ENCODE data around the gene TCF7L1.
"Not testable (repeated sequence)": the region's sequence is repeated elsewhere in the genome, so short reads cannot be mapped to it uniquely, and the experiment has no call there.

The TCF7L1 gene

GRCh38 chr2:85310330-85310729, 177.1 kb downstream of the TCF7L1 start:
- Mint-ChIP-seq H3K4me1 (peaks cover 28% of the 10 kb centered on the region), H3K9me3 (no peaks in the 10 kb centered on the region), H3K36me3 (peaks cover 6% of the 10 kb centered on the region), H3K4me3 (peak overlapping the region; percentile 81), H3K27me3 (peaks cover 3% of the 10 kb centered on the region), H3K27ac (peak overlapping the region; percentile 76)
- ATAC-seq (ENCODE audit: low read depth) (no peak), DNase-seq (ENCODE audit: low spot score in 2 of 2) (no peak)

- Mint-ChIP-seq H3K27ac (no peak overlapping the region), H3K36me3 (peaks cover 12% of the 10 kb centered on the region), H3K4me3 (no peak overlapping the region), H3K27me3 (peaks cover 1% of the 10 kb centered on the region), H3K9me3 (no peaks in the 10 kb centered on the region), H3K4me1 (peaks cover 31% of the 10 kb centered on the region)
- ATAC-seq (ENCODE audit: low read depth) (no peak), DNase-seq (ENCODE audit: low spot score in 2 of 2) (no peak)
Measured at GRCh38 chr2:85312404-85312803, 179.2 kb downstream of the TCF7L1 start.

- no peaks in the 10 kb centered on the region for H3K9me3 Mint-ChIP-seq
- H3K4me3 Mint-ChIP-seq, result no peak overlapping the region
- peak overlapping the region; percentile 76 for H3K27ac Mint-ChIP-seq
- DNase-seq (ENCODE audit: low spot score in 2 of 2) (no peak), ATAC-seq (ENCODE audit: low read depth) (no peak)
- H3K4me1 Mint-ChIP-seq, result peaks cover 27% of the 10 kb centered on the region
- peaks cover 25% of the 10 kb centered on the region for H3K36me3 Mint-ChIP-seq
- H3K27me3 Mint-ChIP-seq, result no peaks in the 10 kb centered on the region
Measured at GRCh38 chr2:85314884-85315242, 181.7 kb downstream of the TCF7L1 start.

GRCh38 chr2:85315921-85316320, 182.7 kb downstream of the TCF7L1 start:
- peaks cover 33% of the 10 kb centered on the region for H3K36me3 Mint-ChIP-seq
- not testable (repeated sequence) for H3K4me3 Mint-ChIP-seq; DNase-seq (ENCODE audit: low spot score in 2 of 2); H3K27me3 Mint-ChIP-seq; H3K27ac Mint-ChIP-seq; ATAC-seq (ENCODE audit: low read depth); H3K9me3 Mint-ChIP-seq
- peaks cover 33% of the 10 kb centered on the region for H3K4me1 Mint-ChIP-seq

GRCh38 chr2:85318222-85319074, 185.3 kb downstream of the TCF7L1 start:
- Mint-ChIP-seq H3K27ac (peak overlapping the region; percentile 68), H3K27me3 (no peaks in the 10 kb centered on the region), H3K9me3 (no peaks in the 10 kb centered on the region), H3K4me3 (no peak overlapping the region), H3K4me1 (peaks cover 46% of the 10 kb centered on the region), H3K36me3 (peaks cover 46% of the 10 kb centered on the region)
- DNase-seq (ENCODE audit: low spot score in 2 of 2) (no peak), ATAC-seq (ENCODE audit: low read depth) (peak; percentile 29)

- no peak overlapping the region for H3K4me3 Mint-ChIP-seq
- DNase-seq (ENCODE audit: low spot score in 2 of 2) (no peak), ATAC-seq (ENCODE audit: low read depth) (no peak)
- H3K4me1 Mint-ChIP-seq, result peaks cover 46% of the 10 kb centered on the region
- H3K9me3 Mint-ChIP-seq, result no peaks in the 10 kb centered on the region
- H3K27me3 Mint-ChIP-seq, result no peaks in the 10 kb centered on the region
- H3K36me3 Mint-ChIP-seq, result peaks cover 46% of the 10 kb centered on the region
- H3K27ac Mint-ChIP-seq, result peak overlapping the region; percentile 29
Measured at GRCh38 chr2:85319796-85320195, 186.6 kb downstream of the TCF7L1 start.

GRCh38 chr2:85323351-85323987, 190.3 kb downstream of the TCF7L1 start:
- ATAC-seq (ENCODE audit: low read depth) (no peak), DNase-seq (ENCODE audit: low spot score in 2 of 2) (no peak)
- H3K4me1 Mint-ChIP-seq, result peaks cover 63% of the 10 kb centered on the region
- peaks cover 51% of the 10 kb centered on the region for H3K36me3 Mint-ChIP-seq
- no peak overlapping the region for H3K27ac Mint-ChIP-seq
- H3K4me3 Mint-ChIP-seq, result peak overlapping the region; percentile 50
- H3K27me3 Mint-ChIP-seq, result no peaks in the 10 kb centered on the region
- H3K9me3 Mint-ChIP-seq, result no peaks in the 10 kb centered on the region

- not testable (repeated sequence) for H3K9me3 Mint-ChIP-seq; H3K27ac Mint-ChIP-seq; H3K27me3 Mint-ChIP-seq; DNase-seq (ENCODE audit: low spot score in 2 of 2); ATAC-seq (ENCODE audit: low read depth)
- Mint-ChIP-seq H3K4me3 (peak overlapping the region; percentile 50), H3K36me3 (peaks cover 46% of the 10 kb centered on the region), H3K4me1 (peaks cover 61% of the 10 kb centered on the region)
Measured at GRCh38 chr2:85323988-85324367, 190.8 kb downstream of the TCF7L1 start.

GRCh38 chr2:85324639-85325465, 191.7 kb downstream of the TCF7L1 start:
- DNase-seq (ENCODE audit: low spot score in 2 of 2) (no peak), ATAC-seq (ENCODE audit: low read depth) (no peak)
- Mint-ChIP-seq H3K27ac (peak overlapping the region; percentile 35), H3K4me1 (peaks cover 60% of the 10 kb centered on the region), H3K9me3 (no peaks in the 10 kb centered on the region), H3K27me3 (no peaks in the 10 kb centered on the region), H3K36me3 (peaks cover 41% of the 10 kb centered on the region), H3K4me3 (peak overlapping the region; percentile 98)

GRCh38 chr2:85325466-85325811, 192.2 kb downstream of the TCF7L1 start:
- Mint-ChIP-seq H3K4me3 (peak overlapping the region; percentile 98), H3K27ac (peak overlapping the region; percentile 35), H3K4me1 (peaks cover 54% of the 10 kb centered on the region), H3K27me3 (no peaks in the 10 kb centered on the region), H3K9me3 (no peaks in the 10 kb centered on the region), H3K36me3 (peaks cover 36% of the 10 kb centered on the region)
- DNase-seq (ENCODE audit: low spot score in 2 of 2), result no peak
- no peak for ATAC-seq (ENCODE audit: low read depth)

- peak overlapping the region; percentile 98 for H3K4me3 Mint-ChIP-seq
- no peaks in the 10 kb centered on the region for H3K27me3 Mint-ChIP-seq
- H3K9me3 Mint-ChIP-seq, result no peaks in the 10 kb centered on the region
- peaks cover 32% of the 10 kb centered on the region for H3K36me3 Mint-ChIP-seq
- peak; percentile 30 for ATAC-seq (ENCODE audit: low read depth)
- DNase-seq (ENCODE audit: low spot score in 2 of 2), result peak; percentile 40 to 49
- peaks cover 48% of the 10 kb centered on the region for H3K4me1 Mint-ChIP-seq
- peak overlapping the region; percentile 97 for H3K27ac Mint-ChIP-seq
Measured at GRCh38 chr2:85326406-85327159, 193.4 kb downstream of the TCF7L1 start.

- Mint-ChIP-seq H3K27ac (peak overlapping the region; percentile 97), H3K4me3 (peak overlapping the region; percentile 98), H3K4me1 (peaks cover 46% of the 10 kb centered on the region), H3K27me3 (no peaks in the 10 kb centered on the region), H3K9me3 (no peaks in the 10 kb centered on the region), H3K36me3 (peaks cover 28% of the 10 kb centered on the region)
- DNase-seq (ENCODE audit: low spot score in 2 of 2) (peak; percentile 30 to 54), ATAC-seq (ENCODE audit: low read depth) (peak; percentile 15)
Measured at GRCh38 chr2:85327160-85327821, 194.1 kb downstream of the TCF7L1 start.
